Thymus (tissue), 11 donors: ENCODE data around the gene GNL3L. TPM values are rescaled to one million over a fixed set of nuclear protein-coding genes. Genes with fewer than 3 reads are reported as not detected.

ENCODE experiments used
- DNase-seq, 9 donors: peaks; one replicate each; pipeline ENCODE4 v3.0.0-alpha.2; 2013; ENCODE audit warnings: low spot score in 9 of 9, low read depth in 6 of 9, missing footprints in 1 of 9
- H3K27ac ChIP-seq, 2 donors: one replicate each; pipeline ENCODE4 v1.5.1; 2013; ENCODE audit warnings: control low read depth in 1 of 2, low read depth in 1 of 2, low read length in 1 of 2, mild to moderate bottlenecking in 1 of 2, moderate library complexity in 1 of 2
- H3K27me3 ChIP-seq, 2 donors: one replicate each; pipeline ENCODE4 v1.5.1; 2013; ENCODE audit warnings: low read length in 1 of 2; ENCODE audit not compliant: control insufficient read depth in 2 of 2, insufficient read depth in 1 of 2
- H3K36me3 ChIP-seq, 2 donors: one replicate each; pipeline ENCODE4 v1.5.1; 2013; ENCODE audit warnings: low read length in 1 of 2, mild to moderate bottlenecking in 1 of 2, moderate library complexity in 1 of 2; ENCODE audit not compliant: control insufficient read depth in 2 of 2, insufficient read depth in 2 of 2
- H3K4me1 ChIP-seq, 2 donors: one replicate each; pipeline ENCODE4 v1.5.1; 2013; ENCODE audit warnings: low read length in 2 of 2; ENCODE audit not compliant: control insufficient read depth in 2 of 2, insufficient read depth in 2 of 2
- H3K4me3 ChIP-seq, 2 donors: one replicate each; pipeline ENCODE4 v1.5.1; 2013; ENCODE audit warnings: low read length in 2 of 2, control low read depth in 1 of 2, mild to moderate bottlenecking in 1 of 2
- H3K9me3 ChIP-seq, 2 donors: one replicate each; pipeline ENCODE4 v1.5.1; 2013; ENCODE audit warnings: low read length in 1 of 2, mild to moderate bottlenecking in 1 of 2; ENCODE audit not compliant: control insufficient read depth in 2 of 2, insufficient read depth in 1 of 2
- WGBS: extraction: QIAGEN DNeasy Blood & Tissue Kit; methylation state at CpG from one replicate; pipeline ENCODE4 v1.1.7; 2013; 5-methylcytosine and 5-hydroxymethylcytosine counted together
- polyA plus RNA-seq: library from polyadenylated mRNA; stranded (reverse); fragments of 200-250 nt; gene quantifications from one replicate; pipeline ENCODE4 v1.2.3, GENCODE V29; 2013
- total RNA-seq: library from RNA; stranded (reverse); fragments of 120-200 nt; gene quantifications from one replicate; pipeline ENCODE4 v1.2.4, GENCODE V29; 2013
- donor health status: healthy.

GNL3L gene
- total and polyA plus RNA-seq, 2 donors, result 6.0 to 18.7 TPM

DNA sequence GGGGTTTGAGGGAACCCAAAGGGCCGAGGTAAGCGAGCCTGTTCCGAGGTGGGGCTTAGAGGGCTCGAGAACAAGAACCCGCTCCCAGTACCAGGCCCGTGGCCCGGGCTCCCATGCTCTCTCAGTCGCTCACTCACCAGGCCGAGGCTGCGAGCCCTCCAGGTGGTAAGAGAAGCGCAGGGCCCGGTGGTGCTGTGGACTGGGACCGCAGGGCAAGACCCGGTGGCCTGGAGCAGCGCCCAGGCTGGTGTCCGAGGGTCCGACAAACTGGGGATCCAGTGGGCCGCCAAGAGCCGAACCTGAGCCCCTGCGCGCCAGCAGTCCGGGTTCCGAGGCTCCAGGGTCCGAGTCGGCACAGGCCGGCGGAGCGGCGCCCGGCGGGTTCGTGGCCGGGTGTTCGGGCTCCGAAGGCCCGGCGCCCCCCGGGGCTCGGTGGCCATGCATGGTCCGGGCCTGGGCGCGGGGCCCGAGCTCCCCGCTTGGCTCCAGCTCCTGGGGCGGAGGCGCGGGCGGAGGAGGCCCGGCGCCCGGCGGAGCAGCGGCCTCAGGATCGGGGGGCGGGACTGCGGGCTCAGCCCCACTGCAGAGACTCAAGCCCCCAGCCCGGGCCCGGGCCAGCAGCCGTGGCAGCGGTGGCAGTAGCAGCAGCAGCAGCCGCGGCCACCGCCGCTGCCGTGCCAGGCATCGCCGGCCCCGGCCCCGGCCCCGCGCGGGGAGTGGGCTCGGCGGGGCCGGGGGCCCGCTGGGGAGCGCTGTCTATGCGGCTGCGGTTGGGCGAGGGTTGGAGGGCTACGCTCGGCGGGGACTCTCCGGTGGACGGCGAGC is 34.8 kb upstream of the GNL3L start:
- H3K4me3 ChIP-seq, result peak overlapping the region; percentile 42 to 53
- peaks cover 2 to 37% of the 10 kb centered on the region in 2 donors for H3K27me3 ChIP-seq
- no peak for DNase-seq
- H3K36me3 ChIP-seq, result no peaks in the 10 kb centered on the region
- H3K9me3 ChIP-seq, result no peaks in the 10 kb centered on the region
- WGBS, result 5% methylated on average over 86 of the region's 86 CpGs
- H3K27ac ChIP-seq, result no peak overlapping the region
- no peaks in the 10 kb centered on the region for H3K4me1 ChIP-seq

DNA sequence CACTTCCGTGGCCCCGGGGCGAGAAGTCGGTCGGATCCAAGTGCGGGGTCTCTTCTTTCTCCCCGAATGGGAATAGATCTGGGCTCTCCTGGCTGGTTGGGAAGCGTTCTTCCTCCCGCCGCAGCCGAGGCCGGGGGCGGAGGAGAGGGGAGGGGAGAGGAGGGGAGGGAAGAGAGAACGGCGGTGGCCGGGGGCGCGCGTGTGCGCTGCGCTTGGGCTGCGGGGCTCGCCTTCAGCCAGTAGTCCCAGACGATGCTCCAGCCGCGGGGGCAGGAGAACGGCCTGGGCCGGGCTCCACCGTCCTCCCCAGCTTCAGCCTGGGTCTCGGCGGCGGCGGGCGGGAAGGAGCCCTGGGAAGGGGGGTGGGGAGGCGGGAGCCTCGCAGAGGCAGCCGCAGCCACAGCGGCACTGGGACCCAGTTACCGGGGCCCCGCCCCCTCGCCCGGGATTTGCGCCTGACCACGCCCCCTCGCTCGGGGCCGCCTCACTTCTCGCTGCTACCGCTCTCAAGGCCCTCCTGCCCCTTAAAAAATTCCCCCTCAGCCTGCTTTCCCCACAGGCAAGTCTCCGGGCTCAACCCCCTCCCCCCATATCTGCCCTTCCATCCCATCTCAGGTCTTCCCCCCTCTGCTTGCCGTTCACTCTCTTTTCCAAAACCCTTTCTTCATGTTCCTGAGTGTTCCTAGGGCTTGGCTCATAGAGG is 34.1 kb upstream of the GNL3L start, which contains the start of gene FGD1:
TSS of gene FGD1 (minus strand) at position 421 of the 703 bp plus-strand sequence. CDS start 802 bp downstream, outside the sequence.
- H3K4me1 ChIP-seq, result no peaks in the 10 kb centered on the region
- peak within 1 kb of the TSS; percentile 42 to 53 for H3K4me3 ChIP-seq
- peaks cover 2 to 37% of the 10 kb centered on the region in 2 donors for H3K27me3 ChIP-seq
- no peak within 1 kb of the TSS for H3K27ac ChIP-seq
- H3K9me3 ChIP-seq, result no peaks in the 10 kb centered on the region
- 2% methylated on average over 47 of the region's 51 CpGs for WGBS
- DNase-seq, result peak in 6 of 9 donors; percentile 11 to 55 (median 25)
- H3K36me3 ChIP-seq, result no peaks in the 10 kb centered on the region

- H3K36me3 ChIP-seq, result no peaks in the 10 kb centered on the region
- H3K4me1 ChIP-seq, result no peaks in the 10 kb centered on the region
- 89% methylated on average over 5 of the region's 5 CpGs for WGBS
- H3K27me3 ChIP-seq, result peaks cover 2 to 37% of the 10 kb centered on the region in 2 donors
- H3K27ac ChIP-seq, result no peak overlapping the region
- no peak overlapping the region for H3K4me3 ChIP-seq
- DNase-seq, result no peak
- no peaks in the 10 kb centered on the region for H3K9me3 ChIP-seq
These were observed 33.5 kb upstream of the GNL3L start for GRCh38 chrX:54496517-54496852.

GRCh38 chrX:54496936-54497335 is 33.1 kb upstream of the GNL3L start:
- no peaks in the 10 kb centered on the region for H3K4me1 ChIP-seq
- DNase-seq, result no peak
- H3K27me3 ChIP-seq, result peaks cover 2 to 37% of the 10 kb centered on the region in 2 donors
- WGBS, result over 99% methylated on average over 6 of the region's 6 CpGs
- no peaks in the 10 kb centered on the region for H3K9me3 ChIP-seq
- H3K36me3 ChIP-seq, result no peaks in the 10 kb centered on the region
- no peak overlapping the region for H3K27ac ChIP-seq
- no peak overlapping the region for H3K4me3 ChIP-seq

DNA sequence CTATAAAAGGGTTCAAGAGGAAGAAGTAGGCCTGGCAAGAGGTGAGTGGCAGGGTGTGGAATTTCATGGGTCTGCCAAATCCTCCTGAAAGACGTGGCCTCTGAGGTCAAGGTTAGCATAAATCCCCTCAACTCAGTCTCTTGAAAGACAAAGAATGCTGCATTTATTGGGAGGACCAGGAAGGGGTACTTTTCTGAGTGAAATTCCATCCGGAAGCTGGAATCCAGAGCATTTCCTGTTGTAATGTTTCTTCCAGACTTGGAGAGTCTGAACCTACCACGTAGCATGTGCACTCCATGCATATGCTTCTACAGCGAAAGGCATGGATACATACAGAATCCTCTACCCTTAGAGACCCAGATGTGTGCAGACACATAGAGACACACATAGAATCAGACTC is 20.6 kb upstream of the GNL3L start:
- no peaks in the 10 kb centered on the region for H3K9me3 ChIP-seq
- no peak overlapping the region for H3K4me3 ChIP-seq
- no peaks in the 10 kb centered on the region for H3K27me3 ChIP-seq
- no peaks in the 10 kb centered on the region for H3K4me1 ChIP-seq
- no peaks in the 10 kb centered on the region for H3K36me3 ChIP-seq
- DNase-seq, result no peak
- no peak overlapping the region for H3K27ac ChIP-seq
- WGBS, result 94% methylated on average over 4 of the region's 4 CpGs

GRCh38 chrX:54529151-54529550 is 868 bp upstream of the GNL3L start:
- peak overlapping the region in 1 of 2 donors; percentile 89 for H3K27ac ChIP-seq
- no peak for DNase-seq
- no peaks in the 10 kb centered on the region for H3K27me3 ChIP-seq
- peaks cover 0 to 7% of the 10 kb centered on the region in 2 donors for H3K36me3 ChIP-seq
- WGBS, result 89% methylated on average over 3 of the region's 3 CpGs
- H3K4me3 ChIP-seq, result peak overlapping the region; percentile 46 to 53
- H3K4me1 ChIP-seq, result peaks cover 0 to 19% of the 10 kb centered on the region in 2 donors
- H3K9me3 ChIP-seq, result peaks cover 0 to 8% of the 10 kb centered on the region in 2 donors

- Histone ChIP-seq H3K9me3 (peaks cover 0 to 8% of the 10 kb centered on the region in 2 donors), H3K4me3 (peak overlapping the region; percentile 53 to 82), H3K27me3 (no peaks in the 10 kb centered on the region), H3K4me1 (peaks cover 0 to 19% of the 10 kb centered on the region in 2 donors), H3K27ac (peak overlapping the region; percentile 55 to 90), H3K36me3 (peaks cover 0 to 9% of the 10 kb centered on the region in 2 donors)
- DNase-seq, result peak in 1 of 9 donors; percentile 17
- 0% methylated on average over 22 of the region's 22 CpGs for WGBS
These were observed 410 bp downstream of the GNL3L start for GRCh38 chrX:54530357-54530900.

GRCh38 chrX:54534271-54534670 is 4.3 kb downstream of the GNL3L start:
- H3K4me3 ChIP-seq, result no peak overlapping the region
- no peaks in the 10 kb centered on the region for H3K27me3 ChIP-seq
- H3K9me3 ChIP-seq, result peaks cover 0 to 5% of the 10 kb centered on the region in 2 donors
- WGBS, result 99% methylated on average over 4 of the region's 4 CpGs
- H3K27ac ChIP-seq, result no peak overlapping the region
- no peak for DNase-seq
- peaks cover 0 to 17% of the 10 kb centered on the region in 2 donors for H3K4me1 ChIP-seq
- H3K36me3 ChIP-seq, result peaks cover 10 to 24% of the 10 kb centered on the region in 2 donors

DNA sequence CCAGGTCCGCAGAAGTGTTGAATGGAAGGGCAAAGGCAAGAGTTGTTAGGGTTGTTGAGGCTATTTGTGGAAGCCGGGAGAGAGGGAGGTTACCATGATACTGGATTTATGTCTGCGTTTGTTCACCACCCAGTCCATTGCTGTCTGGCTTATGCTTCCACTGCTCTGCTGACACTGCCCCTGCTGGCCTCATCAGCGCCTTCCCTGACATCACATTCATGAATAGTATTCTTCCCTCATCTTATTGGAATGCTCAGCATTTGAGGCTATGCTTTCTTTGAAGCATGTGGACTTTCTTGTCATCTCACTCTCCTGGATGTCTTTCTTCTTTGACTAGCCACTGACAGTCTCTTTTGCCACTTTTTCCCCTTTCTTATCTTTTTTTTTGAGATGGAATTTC is 10.3 kb downstream of the GNL3L start:
- no peak for DNase-seq
- no peak overlapping the region for H3K4me3 ChIP-seq
- H3K9me3 ChIP-seq, result no peaks in the 10 kb centered on the region
- peaks cover 39 to 47% of the 10 kb centered on the region in 2 donors for H3K36me3 ChIP-seq
- no peaks in the 10 kb centered on the region for H3K27me3 ChIP-seq
- no peak overlapping the region for H3K27ac ChIP-seq
- no peaks in the 10 kb centered on the region for H3K4me1 ChIP-seq
- 96% methylated on average over 4 of the region's 4 CpGs for WGBS
